A549 (cell line): ENCODE results near the gene EFEMP1.

Experiments
- CEBPB ChIP-seq, 2 experiments: fragments of >200 bp in 1 of 2; sonication (Bioruptor Twin) in 1 of 2; formaldehyde crosslinking in 1 of 2; IDR thresholded peaks; 2 replicates each; pipeline ENCODE4 v1.6.1; 2012 to 2016
- EP300 ChIP-seq, 2 experiments: fragments of >200 bp; sonication (Bioruptor Twin); formaldehyde crosslinking; IDR thresholded peaks; 2 replicates in 1 of 2; 3 replicates in 1 of 2; pipeline ENCODE4 v1.6.1; 2016 to 2017
- MAZ ChIP-seq: fragments of 150-350 bp; IDR thresholded peaks from 2 replicates; pipeline ENCODE4 v1.6.1; 2014; ENCODE audit warnings: antibody characterized with exemption, low read depth, low read length, borderline replicate concordance
- RAD21 ChIP-seq, 2 experiments: fragments of >200 bp in 1 of 2; sonication (Bioruptor Twin) in 1 of 2; formaldehyde crosslinking in 1 of 2; IDR thresholded peaks in 1 of 2; conservative IDR thresholded peaks in 1 of 2; 2 replicates in 1 of 2; 3 replicates in 1 of 2; pipeline ENCODE4 v1.6.1; 2012 to 2018; ENCODE audit warnings: inconsistent platforms in 1 of 2
- ZFP36 ChIP-seq: fragments of 450-650 bp; IDR thresholded peaks from 2 replicates; pipeline ENCODE4 v1.6.1; 2014; ENCODE audit warnings: borderline replicate concordance; ENCODE audit not compliant: partially characterized antibody
- TF ChIP-seq, protein P1 (sequence below): IDR thresholded peaks from 2 replicates; pipeline ENCODE4 v1.6.1; 2012

DNA sequence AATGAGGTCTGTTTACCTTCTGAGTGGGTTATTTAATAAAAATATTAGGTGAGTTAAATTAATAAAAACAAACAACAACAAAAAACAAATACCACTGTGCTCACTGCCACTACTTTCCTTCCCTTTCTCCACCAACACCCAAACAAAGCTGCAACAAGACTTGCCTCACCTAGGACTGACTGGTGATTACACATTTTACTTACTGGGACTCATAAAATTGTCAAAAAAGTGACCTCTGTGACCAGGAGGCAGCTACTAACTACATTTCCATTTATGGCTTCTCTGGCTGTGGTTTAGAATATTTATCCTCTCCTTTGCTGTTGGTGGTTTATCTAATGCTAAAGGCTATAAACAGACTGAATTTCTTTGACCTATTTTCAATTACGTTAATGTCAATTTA is 39.8 kb downstream of the EFEMP1 start:
- TF ChIP-seq MAZ (no peak), RAD21 (conservative IDR thresholded peaks at IDR 0.05 in 1 of 2, IDR thresholded peaks at IDR 0.05 in 1 of 2) (no peak), EP300 (IDR thresholded peaks at IDR 0.05) (no peak), CEBPB (IDR thresholded peaks at IDR 0.05) (no peak), ZFP36 (no peak)
- TF ChIP-seq, protein P1, sequence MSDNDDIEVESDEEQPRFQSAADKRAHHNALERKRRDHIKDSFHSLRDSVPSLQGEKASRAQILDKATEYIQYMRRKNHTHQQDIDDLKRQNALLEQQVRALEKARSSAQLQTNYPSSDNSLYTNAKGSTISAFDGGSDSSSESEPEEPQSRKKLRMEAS: no peak
